Neutrophil (primary cell): Measurements from ENCODE around the gene AASDH.
"Not testable (repeated sequence)": the region's sequence is repeated elsewhere in the genome, so short reads cannot be mapped to it uniquely, and the experiment has no call there.

Source experiments
- H3K27ac ChIP-seq: fragments of 200-600 bp; sonication (generic); 2 replicates; pipeline ENCODE4 v1.5.1; 2016; ENCODE audit warnings: mild to moderate bottlenecking, moderate library complexity
- H3K27me3 ChIP-seq: fragments of 200-600 bp; sonication (generic); 2 replicates; pipeline ENCODE4 v1.6.0; 2016; ENCODE audit warnings: mild to moderate bottlenecking
- H3K36me3 ChIP-seq: fragments of 200-600 bp; sonication (generic); 2 replicates; pipeline ENCODE4 v1.5.1; 2017
- H3K4me1 ChIP-seq, 2 experiments: fragments of 200-600 bp in 1 of 2; sonication (generic) in 1 of 2; 1 replicate in 1 of 2; 2 replicates in 1 of 2; pipeline versions ENCODE4 v1.5.1 to v1.6.1; 2013 to 2016; ENCODE audit warnings: low read depth in 1 of 2, low read length in 1 of 2, mild to moderate bottlenecking in 1 of 2, moderate library complexity in 1 of 2; ENCODE audit not compliant: control insufficient read depth in 1 of 2, insufficient read depth in 1 of 2
- H3K4me3 ChIP-seq, 2 experiments: fragments of 200-600 bp in 1 of 2; sonication (generic) in 1 of 2; 1 replicate in 1 of 2; 2 replicates in 1 of 2; pipeline ENCODE4 v1.5.1; 2013 to 2016; ENCODE audit warnings: low read depth in 1 of 2, low read length in 1 of 2, mild to moderate bottlenecking in 1 of 2, moderate library complexity in 1 of 2
- H3K9me3 ChIP-seq: fragments of 200-600 bp; sonication (generic); 2 replicates; pipeline ENCODE4 v1.5.1; 2016
- TF ChIP-seq, protein P1 (sequence below): fragments of 200-600 bp; sonication (generic); IDR thresholded peaks from 2 replicates; pipeline ENCODE4 v1.5.1; 2016; ENCODE audit warnings: antibody characterized with exemption

The AASDH gene

DNA sequence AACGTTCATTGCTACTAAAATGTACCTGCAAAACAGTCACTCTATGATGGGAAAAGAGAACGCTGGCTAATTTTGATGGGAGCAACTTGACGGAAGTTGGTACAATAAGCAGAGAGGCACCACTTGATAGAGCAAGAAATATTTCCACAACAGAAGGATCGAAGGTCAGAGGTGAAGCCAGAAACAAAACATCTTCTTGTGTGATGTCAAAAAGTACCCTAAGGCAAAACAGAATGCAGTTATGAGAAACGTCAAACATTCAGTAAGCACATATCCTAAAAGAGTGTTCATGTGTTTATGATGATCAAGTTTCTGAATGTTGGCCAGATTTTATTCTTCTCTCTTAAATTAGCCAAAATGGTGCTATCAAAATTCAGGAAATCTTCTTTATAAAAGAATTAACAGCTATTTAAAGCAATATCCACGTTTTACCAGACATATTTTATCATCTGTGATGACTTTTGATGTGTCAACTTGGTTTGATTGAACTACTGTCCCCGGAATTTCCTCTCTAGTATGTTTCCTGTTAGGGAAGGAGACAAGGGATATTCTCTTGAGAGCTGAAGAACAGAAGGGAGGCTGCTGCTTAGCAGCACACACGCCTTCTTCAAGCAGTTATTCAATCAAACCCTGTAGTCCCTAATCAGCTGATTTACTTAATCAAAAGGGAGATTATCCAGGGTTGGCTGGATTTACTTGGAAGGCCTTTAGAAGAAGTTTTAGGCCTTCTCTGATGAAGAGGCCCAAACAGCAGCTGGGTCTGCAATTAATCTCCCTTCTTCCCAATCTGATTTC, 15.7 kb downstream of the AASDH start:
- Histone ChIP-seq H3K27me3 (no peaks in the 10 kb centered on the region), H3K4me1 (no peaks in the 10 kb centered on the region), H3K27ac (no peak overlapping the region), H3K36me3 (peaks cover 7% of the 10 kb centered on the region), H3K9me3 (no peaks in the 10 kb centered on the region), H3K4me3 (no peak overlapping the region)
- TF ChIP-seq, protein P1, sequence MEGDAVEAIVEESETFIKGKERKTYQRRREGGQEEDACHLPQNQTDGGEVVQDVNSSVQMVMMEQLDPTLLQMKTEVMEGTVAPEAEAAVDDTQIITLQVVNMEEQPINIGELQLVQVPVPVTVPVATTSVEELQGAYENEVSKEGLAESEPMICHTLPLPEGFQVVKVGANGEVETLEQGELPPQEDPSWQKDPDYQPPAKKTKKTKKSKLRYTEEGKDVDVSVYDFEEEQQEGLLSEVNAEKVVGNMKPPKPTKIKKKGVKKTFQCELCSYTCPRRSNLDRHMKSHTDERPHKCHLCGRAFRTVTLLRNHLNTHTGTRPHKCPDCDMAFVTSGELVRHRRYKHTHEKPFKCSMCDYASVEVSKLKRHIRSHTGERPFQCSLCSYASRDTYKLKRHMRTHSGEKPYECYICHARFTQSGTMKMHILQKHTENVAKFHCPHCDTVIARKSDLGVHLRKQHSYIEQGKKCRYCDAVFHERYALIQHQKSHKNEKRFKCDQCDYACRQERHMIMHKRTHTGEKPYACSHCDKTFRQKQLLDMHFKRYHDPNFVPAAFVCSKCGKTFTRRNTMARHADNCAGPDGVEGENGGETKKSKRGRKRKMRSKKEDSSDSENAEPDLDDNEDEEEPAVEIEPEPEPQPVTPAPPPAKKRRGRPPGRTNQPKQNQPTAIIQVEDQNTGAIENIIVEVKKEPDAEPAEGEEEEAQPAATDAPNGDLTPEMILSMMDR, result no peak

GRCh38 chr4:56370377-56370776, 16.9 kb downstream of the AASDH start:
- TF ChIP-seq, protein P1, result no peak

GRCh38 chr4:56362981-56363380, 24.3 kb downstream of the AASDH start:
- H3K27me3 ChIP-seq, H3K9me3 ChIP-seq, H3K4me3 ChIP-seq, H3K4me1 ChIP-seq, H3K36me3 ChIP-seq, H3K27ac ChIP-seq: not testable (repeated sequence)

More at GRCh38 chr4:56370377-56370776, 16.9 kb downstream of the AASDH start:
- H3K36me3 ChIP-seq, result peaks cover 7% of the 10 kb centered on the region
- H3K4me3 ChIP-seq, result no peak overlapping the region
- H3K27me3 ChIP-seq, result no peaks in the 10 kb centered on the region
- no peak overlapping the region for H3K27ac ChIP-seq
- H3K9me3 ChIP-seq, result no peaks in the 10 kb centered on the region
- no peaks in the 10 kb centered on the region for H3K4me1 ChIP-seq

DNA sequence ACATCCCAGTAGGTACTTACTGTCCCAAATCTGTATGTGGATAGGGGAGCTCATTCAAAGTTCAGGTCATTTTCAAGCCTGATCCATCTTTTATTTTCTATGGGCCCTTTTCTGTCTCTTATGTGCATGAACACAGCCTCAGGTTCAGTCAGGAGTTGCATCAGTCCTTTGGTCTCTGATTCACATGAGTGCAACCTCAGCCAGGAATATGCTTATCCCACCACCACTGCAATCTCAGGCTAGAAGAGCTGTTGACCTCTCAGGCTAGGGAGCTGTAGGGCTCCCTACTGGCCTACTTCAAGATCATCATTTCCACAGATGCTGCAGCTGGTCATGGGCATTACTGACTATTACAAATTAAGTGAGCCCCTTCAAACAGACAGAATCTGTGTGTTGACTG, 27.2 kb downstream of the AASDH start:
- TF ChIP-seq, protein P1, result no peak
- Histone ChIP-seq H3K9me3 (no peaks in the 10 kb centered on the region), H3K4me3 (no peak overlapping the region), H3K36me3 (peaks cover 2% of the 10 kb centered on the region), H3K27me3 (no peaks in the 10 kb centered on the region), H3K4me1 (no peaks in the 10 kb centered on the region), H3K27ac (no peak overlapping the region)

GRCh38 chr4:56356650-56357049, 30.6 kb downstream of the AASDH start:
- H3K4me3 ChIP-seq, result no peak overlapping the region
- no peak overlapping the region for H3K27ac ChIP-seq
- no peaks in the 10 kb centered on the region for H3K9me3 ChIP-seq
- H3K4me1 ChIP-seq, result no peaks in the 10 kb centered on the region
- TF ChIP-seq, protein P1, result no peak
- peaks cover 11% of the 10 kb centered on the region for H3K36me3 ChIP-seq
- H3K27me3 ChIP-seq, result no peaks in the 10 kb centered on the region

DNA sequence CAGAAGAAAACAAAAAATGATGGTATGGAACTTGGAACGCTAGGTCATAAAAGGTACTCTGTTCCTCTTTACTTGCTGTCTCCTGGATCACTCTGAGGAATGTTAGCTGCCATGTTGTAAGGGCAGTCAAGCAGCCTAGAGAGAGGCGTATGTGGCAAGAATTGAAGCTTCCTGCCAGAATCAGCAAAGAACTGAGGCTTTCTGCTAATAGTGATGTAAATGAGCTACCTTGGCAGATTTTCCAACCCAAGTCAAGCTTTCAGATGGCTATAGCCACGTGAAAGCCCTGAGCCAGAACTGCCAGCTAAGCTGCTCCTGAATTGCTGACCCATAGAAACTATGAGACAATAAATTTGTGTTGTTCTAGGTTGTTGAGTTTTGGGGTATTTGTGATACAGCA, 38.7 kb downstream of the AASDH start:
- Histone ChIP-seq H3K27me3 (no peaks in the 10 kb centered on the region), H3K4me3 (no peak overlapping the region), H3K27ac (no peak overlapping the region), H3K9me3 (no peaks in the 10 kb centered on the region), H3K4me1 (peaks cover 0 to 6% of the 10 kb centered on the region in 2 experiments), H3K36me3 (peaks cover 18% of the 10 kb centered on the region)
- TF ChIP-seq, protein P1, result no peak
